Panc1 (cell line): ENCODE measurements around the gene TEKT4.

ENCODE experiments used
- POLR2AphosphoS5 ChIP-seq: IDR thresholded peaks from 2 replicates; pipeline ENCODE4 v1.6.1; 2012; ENCODE audit warnings: mild to moderate bottlenecking, low read depth, low read length, moderate library complexity
- REST ChIP-seq, 2 experiments: IDR thresholded peaks; 2 replicates each; pipeline ENCODE4 v1.6.1; 2011 to 2012; ENCODE audit warnings: low read depth in 2 of 2, control low read depth in 1 of 2, low read length in 1 of 2, mild to moderate bottlenecking in 1 of 2, moderate library complexity in 1 of 2; ENCODE audit not compliant: insufficient read depth in 1 of 2
- TF ChIP-seq, protein P1 (sequence below): fragments of 450-650 bp; IDR thresholded peaks from 2 replicates; pipeline ENCODE4 v1.5.1; 2017; ENCODE audit warnings: mild to moderate bottlenecking

GRCh38 chr2:94881070-94881469 lies 9.8 kb downstream of the TEKT4 start:
- no peak for TF ChIP-seq POLR2AphosphoS5
- TF ChIP-seq, protein P1, sequence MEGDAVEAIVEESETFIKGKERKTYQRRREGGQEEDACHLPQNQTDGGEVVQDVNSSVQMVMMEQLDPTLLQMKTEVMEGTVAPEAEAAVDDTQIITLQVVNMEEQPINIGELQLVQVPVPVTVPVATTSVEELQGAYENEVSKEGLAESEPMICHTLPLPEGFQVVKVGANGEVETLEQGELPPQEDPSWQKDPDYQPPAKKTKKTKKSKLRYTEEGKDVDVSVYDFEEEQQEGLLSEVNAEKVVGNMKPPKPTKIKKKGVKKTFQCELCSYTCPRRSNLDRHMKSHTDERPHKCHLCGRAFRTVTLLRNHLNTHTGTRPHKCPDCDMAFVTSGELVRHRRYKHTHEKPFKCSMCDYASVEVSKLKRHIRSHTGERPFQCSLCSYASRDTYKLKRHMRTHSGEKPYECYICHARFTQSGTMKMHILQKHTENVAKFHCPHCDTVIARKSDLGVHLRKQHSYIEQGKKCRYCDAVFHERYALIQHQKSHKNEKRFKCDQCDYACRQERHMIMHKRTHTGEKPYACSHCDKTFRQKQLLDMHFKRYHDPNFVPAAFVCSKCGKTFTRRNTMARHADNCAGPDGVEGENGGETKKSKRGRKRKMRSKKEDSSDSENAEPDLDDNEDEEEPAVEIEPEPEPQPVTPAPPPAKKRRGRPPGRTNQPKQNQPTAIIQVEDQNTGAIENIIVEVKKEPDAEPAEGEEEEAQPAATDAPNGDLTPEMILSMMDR: no peak
- no peak for TF ChIP-seq REST (IDR thresholded peaks at IDR 0.05; ENCODE audit: insufficient read depth in 1 of 2, low read depth in 2 of 2, low read length in 1 of 2)
